RKO (cell line): Measurements from ENCODE around the gene ATP6V0A1.
"Not testable (repeated sequence)": the region's sequence is repeated elsewhere in the genome, so short reads cannot be mapped to it uniquely, and the experiment has no call there.

ENCODE experiments used
- DNase-seq: peaks from one replicate; pipeline ENCODE4 v3.0.0-alpha.2; 2016; ENCODE audit warnings: low spot score

The ATP6V0A1 gene

DNA sequence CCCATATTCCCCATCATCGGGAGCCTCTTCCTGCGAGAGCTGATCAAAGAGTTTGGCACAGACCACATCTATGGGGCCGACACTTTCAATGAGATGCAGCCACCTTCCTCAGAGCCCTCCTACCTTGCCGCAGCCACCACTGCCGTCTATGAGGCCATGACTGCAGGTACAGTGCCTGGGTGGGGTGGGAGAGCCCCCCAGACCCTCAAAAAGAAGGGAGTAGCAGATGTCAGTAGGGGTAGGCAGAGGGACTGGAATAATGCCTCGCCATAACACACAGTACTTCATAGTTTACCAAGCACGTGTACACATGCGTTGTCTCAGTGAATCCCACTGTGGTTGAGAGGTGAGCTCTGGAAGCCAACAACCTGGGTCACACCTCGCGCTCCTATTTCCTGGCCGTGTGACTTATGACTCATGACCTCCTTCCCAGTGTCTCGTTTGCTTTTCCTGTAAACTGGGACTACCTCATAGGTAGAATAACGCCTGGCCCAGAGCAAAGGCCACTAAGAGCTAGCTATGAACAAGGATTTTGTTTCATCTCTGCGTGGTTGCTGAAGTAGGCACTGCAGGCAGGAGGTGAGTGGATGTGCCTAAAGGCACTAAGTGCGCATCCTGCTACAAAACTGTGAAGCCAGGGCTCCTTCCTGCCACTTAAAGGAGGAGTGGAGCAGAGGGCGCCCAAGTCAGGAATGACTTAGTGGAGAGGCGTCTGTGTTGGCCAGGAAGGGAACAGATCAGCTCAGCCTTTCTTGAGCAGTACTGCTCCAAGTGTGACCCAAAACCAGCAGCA is 82.6 kb downstream of the ATP6V0A1 start:
- DNase-seq, result no peak

- DNase-seq, result no peak
Measured at GRCh38 chr17:42543190-42544079, 84.8 kb downstream of the ATP6V0A1 start.

GRCh38 chr17:42544874-42545283 is 86.2 kb downstream of the ATP6V0A1 start:
- DNase-seq, result no peak

DNA sequence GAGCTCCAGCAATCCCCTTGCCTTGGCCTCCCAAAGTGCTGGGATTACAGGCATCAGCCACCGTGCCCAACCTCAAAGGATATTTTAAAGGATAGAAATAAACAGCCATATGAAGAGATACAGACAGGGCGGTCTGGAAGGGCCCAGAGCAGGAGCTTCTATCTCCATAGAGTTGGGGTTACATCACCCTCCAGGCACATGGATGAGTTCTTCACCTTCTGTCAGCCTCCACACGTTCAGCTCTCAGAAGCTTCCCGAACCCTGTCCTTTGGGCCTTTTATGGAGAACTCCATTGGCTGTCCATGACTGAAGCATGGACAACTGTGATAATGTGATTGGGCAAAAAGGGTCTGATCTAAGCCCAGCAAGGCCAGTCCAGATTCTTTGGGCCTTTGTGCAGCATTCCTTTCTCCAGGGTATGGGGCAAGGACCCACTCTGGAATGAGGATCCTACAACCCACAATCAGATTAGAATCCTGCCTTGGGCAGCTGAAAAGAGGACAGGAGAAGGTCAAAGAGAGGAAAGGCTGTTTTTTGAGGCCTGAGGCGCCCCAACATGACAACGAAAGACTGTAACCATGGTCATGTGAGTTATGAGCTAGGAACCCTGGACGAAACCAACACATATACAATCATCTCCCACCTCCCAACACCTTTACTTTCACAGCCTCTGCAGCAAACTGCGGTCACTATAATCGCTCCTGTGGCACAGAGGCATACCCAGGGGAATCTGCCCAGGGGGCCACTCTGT is 87.3 kb downstream of the ATP6V0A1 start:
- DNase-seq, result not testable (repeated sequence)

DNA sequence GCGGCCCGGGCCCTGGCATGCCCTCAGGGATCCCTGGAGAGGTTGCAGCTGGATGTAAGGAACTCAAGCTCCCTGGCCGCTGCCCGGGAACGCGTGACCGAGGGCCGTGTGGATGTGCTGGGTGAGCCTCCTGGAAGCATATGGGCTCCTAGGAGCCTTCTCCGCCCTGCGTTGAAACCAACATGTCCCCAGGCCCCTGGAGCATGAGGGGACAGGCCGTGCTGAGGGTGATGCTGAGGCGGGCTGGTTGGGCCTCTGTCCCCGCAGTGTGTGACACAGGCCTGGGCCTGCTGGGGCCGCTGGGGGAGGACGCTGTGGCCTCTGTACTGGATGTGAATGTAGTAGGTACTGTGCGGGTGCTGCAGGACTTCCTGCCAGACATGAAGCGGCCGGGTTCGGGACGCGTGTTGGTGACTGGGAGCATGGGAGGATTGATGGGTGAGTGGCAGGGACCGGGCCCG is 88.4 kb downstream of the ATP6V0A1 start:
- DNase-seq, result no peak

GRCh38 chr17:42547698-42548069 is 89.0 kb downstream of the ATP6V0A1 start:
- no peak for DNase-seq

DNA sequence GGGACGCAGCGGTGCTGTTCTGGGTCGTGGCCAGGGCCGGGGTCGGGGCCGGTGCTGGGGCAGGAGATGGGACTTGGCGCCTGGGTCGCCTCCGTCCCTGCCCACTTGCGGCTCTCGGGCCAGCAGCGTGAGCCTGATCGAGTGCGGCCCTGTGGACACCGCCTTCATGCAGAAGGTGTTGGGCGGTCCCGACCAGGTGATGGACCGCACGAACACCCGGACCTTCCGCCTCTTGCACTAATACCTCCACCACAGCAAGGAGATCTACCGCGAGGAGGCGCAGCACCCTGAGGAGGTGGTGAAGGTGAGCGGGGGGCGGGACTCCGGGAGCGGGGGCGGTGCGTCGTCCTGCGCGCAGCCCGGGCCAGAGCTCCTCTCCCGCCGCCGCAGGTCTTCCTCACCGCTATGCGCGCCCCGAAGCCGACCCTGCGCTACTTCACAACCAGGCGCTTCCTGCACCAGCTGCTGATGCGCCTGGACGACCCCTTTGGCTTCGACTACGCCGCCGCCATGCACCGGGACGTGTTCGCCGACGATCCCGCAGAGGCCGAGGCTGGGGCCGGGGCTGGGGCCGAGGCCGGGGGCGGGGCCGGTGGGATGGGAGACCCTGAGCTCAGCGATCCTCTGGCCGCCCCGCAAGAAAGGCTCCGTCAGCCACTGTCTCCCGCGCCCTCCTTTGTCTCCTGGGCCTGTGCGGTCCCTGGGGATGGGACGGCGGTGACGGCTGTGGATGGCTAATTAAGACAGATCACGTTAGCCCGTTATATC is 89.6 kb downstream of the ATP6V0A1 start:
- no peak for DNase-seq

DNA sequence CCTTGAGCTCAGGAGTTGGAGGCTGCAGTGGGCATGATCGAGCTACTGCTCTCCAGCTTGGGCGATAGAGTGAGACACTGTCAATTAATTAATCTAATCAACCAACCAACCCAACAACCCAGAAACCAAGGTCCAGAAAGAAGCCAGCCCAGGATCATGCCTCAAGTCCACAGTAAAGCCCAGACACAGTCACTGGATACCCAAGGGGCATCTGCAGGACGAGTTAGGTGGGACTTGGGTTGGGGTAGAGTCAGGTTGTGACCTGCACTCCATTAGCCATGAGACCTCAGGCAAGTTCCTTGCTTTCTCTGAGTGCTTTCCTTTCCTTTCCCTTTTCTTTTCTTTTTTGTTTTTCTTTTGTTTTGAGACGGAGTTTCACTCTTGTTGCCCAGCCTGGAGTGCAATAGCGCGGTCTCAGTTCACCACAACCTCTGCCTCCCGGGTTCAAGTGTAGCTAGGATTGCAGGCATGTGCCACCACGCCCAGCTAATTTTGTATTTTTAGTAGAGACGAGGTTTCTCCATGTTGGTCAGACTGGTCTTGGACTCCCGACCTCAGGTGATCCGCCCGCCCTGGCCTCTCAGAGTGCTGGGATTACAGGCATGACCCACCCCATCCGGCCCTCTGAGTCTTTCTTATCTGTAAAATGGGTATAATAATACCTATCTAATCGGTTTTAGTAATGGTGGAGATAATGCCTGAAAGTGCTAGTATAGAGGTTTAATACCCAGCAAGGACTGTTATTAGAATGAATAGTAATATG is 90.5 kb downstream of the ATP6V0A1 start:
- no peak for DNase-seq

GRCh38 chr17:42552736-42553135 is 94.1 kb downstream of the ATP6V0A1 start, which contains the start of gene HSD17B1:
HSD17B1 (plus strand) TSS chr17:42552923; CDS start chr17:42552934, 11 bp downstream.
- DNase-seq, result not testable (repeated sequence)

GRCh38 chr17:42553161-42553818 is 94.6 kb downstream of the ATP6V0A1 start:
- DNase-seq, result peak; percentile 94

DNA sequence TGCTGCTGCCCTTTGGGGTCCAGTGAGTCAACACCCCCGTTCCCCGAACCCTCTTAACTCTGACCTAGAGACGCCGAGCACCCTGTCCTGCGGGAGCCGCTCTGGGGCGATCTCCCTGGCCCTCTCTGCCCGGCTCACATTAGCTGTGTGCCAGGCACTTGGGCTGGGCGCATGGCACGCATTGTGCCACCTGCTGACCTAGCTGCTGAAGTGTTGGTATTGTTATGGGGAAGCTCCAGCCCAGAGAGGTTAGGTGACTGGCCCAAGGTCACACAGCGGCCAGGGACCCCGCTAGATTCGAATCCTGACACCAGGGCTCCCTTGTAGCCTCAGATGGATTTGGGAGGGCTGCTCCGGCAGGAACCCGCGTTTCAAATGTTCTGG is 95.2 kb downstream of the ATP6V0A1 start:
- DNase-seq, result peak; percentile 81

DNA sequence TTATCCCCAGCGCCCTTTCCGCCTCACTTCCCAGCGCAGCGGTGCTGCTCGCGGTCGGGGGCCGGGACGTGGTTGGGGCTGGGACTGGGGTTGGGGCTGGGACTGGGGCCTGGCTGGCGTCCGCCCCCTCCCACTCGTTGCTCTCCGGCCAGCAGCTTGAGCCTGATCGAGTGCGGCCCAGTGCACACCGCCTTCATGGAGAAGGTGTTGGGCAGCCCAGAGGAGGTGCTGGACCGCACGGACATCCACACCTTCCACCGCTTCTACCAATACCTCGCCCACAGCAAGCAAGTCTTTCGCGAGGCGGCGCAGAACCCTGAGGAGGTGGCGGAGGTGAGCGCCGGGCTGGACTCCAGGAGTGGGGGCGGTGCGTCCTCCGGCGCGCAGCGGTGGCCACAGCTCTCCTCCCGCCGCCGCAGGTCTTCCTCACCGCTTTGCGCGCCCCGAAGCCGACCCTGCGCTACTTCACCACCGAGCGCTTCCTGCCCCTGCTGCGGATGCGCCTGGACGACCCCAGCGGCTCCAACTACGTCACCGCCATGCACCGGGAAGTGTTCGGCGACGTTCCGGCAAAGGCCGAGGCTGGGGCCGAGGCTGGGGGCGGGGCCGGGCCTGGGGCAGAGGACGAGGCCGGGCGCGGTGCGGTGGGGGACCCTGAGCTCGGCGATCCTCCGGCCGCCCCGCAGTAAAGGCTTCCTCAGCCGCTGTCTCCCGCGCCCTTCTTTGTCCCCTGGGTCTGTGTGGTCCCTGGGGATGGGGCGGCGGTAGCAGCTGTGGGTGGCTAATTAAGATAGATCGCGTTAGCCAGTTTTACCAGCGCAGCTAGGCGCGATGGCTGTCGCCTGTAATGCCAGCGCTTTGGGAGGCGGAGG is 95.8 kb downstream of the ATP6V0A1 start:
- peak; percentile 89 for DNase-seq

DNA sequence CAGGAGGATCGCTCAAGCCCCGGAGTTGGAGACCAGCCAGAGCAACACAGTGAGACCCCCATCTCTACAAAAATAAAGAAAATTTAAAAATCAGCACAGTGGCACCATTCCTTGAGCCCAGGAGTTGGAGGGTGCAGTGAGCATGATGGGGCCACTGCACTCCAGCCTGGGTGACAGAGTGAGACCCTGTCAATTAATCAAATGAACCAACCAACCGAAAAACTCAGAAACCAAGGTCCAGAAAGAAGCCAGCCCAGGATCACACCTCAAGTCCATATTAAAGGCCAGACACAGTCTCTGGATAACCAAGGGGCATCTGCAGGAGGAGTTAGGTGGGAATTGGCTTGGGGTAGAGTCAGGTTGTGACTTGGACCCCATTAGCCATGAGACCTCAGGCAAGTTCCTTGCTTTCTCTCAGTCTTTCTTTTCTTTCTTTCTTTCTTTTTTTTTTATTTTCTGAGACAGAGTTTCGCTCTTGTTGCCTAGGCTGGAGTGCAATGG is 96.5 kb downstream of the ATP6V0A1 start:
- DNase-seq, result no peak

DNA sequence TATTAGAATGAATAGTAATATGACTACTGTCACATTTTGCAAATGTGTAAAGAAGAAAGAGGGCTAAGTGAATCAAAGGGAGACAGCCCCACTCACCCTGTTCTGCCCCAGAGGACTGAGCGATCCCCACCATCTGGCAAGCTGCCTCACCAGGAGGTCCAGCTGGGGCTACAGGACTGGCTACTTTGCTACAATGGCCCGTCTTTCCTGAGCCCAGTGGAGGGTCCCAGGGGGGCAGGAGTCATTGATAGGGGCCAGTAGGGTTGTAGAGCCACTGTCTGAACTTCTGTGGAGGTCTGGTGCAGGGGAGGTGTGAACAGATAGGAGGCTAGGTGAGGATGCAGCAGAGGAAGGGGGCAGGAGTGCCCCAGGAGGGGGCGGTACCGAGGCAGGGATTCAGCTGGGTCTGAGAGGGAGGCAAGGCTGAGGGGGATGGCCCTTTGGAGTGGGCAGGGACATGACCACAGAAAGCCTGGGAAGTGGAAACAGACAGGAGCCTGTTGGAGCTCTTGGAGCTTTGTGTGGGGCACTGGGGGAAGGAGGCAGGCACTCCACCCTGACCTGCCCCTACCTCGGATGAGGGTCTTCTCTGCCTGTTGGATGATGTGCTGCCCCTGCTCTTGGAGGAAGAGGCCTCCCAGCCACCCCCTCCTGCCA is 97.4 kb downstream of the ATP6V0A1 start:
- DNase-seq, result not testable (repeated sequence)

GRCh38 chr17:42559075-42559474 is 100.4 kb downstream of the ATP6V0A1 start:
- DNase-seq, result no peak

GRCh38 chr17:42560246-42560645 is 101.6 kb downstream of the ATP6V0A1 start:
- no peak for DNase-seq

DNA sequence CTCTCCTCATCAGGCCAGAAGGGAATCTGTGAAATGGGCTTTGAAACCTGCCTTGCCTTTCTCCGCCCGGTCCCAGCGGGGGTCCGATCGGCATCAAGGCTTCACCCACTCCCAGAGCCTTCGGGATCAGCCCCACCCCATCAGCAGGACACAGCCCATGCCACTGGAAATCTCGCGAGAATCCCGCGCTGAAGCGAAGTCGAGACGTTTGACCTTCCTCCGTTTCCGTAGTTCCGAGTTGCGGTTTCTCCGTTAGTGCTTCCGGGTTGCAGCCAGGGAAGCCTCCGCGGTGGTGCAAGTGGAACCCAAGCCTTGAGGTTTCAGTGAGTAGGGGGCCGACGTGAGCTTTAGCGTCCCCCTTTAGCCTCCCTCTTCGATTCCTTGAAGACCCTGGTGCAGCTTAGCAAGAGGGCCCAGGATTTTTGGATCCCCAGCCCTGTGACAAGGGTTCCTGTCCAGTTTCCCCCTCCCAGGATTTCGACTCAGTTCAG is 103.3 kb downstream of the ATP6V0A1 start, which contains the start of gene COASY:
Gene COASY (plus strand): TSS at position 252 of the 491 bp plus-strand sequence. CDS start 475 bp downstream, outside the sequence.
- DNase-seq, result peak; percentile 96
